Choroid plexus epithelial cell (primary cell): ENCODE data around the gene KIAA0825.
"Not testable (repeated sequence)": the region's sequence is repeated elsewhere in the genome, so short reads cannot be mapped to it uniquely, and the experiment has no call there.

Experiments used
- DNase-seq: peaks from one replicate; pipeline ENCODE4 v3.0.0-alpha.2; 2010; ENCODE audit warnings: low read depth
- H3K4me3 ChIP-seq: 2 replicates; pipeline ENCODE4 v1.5.1; 2011; ENCODE audit warnings: low read depth, mild to moderate bottlenecking, control low read depth, low read length, moderate library complexity
- TF ChIP-seq, protein P1 (sequence below): conservative IDR thresholded peaks from 2 replicates; pipeline ENCODE4 v1.5.1; 2011; ENCODE audit warnings: low read depth, mild to moderate bottlenecking, control low read depth, inconsistent platforms, low read length, moderate library complexity

Gene KIAA0825

DNA sequence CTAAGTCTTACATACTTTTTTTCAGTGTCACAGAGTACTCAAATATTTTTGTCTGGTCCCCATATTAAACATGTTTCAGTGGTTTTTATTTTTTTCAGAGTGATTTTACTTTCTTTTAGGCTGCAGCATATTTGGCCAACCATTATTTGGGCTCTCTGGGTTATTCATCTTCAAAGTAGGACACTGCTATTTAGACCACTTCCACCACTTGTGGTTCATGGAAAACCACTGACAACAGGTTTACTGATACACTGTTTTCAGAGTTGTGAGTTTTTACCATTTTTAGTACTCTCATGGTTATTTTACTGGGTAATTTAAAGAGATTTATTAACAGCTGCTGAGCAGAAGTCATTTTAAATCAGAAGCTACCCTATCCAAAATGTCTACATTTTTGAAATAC is 437.6 kb downstream of the KIAA0825 start:
- TF ChIP-seq, protein P1, sequence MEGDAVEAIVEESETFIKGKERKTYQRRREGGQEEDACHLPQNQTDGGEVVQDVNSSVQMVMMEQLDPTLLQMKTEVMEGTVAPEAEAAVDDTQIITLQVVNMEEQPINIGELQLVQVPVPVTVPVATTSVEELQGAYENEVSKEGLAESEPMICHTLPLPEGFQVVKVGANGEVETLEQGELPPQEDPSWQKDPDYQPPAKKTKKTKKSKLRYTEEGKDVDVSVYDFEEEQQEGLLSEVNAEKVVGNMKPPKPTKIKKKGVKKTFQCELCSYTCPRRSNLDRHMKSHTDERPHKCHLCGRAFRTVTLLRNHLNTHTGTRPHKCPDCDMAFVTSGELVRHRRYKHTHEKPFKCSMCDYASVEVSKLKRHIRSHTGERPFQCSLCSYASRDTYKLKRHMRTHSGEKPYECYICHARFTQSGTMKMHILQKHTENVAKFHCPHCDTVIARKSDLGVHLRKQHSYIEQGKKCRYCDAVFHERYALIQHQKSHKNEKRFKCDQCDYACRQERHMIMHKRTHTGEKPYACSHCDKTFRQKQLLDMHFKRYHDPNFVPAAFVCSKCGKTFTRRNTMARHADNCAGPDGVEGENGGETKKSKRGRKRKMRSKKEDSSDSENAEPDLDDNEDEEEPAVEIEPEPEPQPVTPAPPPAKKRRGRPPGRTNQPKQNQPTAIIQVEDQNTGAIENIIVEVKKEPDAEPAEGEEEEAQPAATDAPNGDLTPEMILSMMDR = no peak
- DNase-seq = no peak
- no peak overlapping the region for H3K4me3 ChIP-seq

GRCh38 chr5:94175912-94176311 is 442.5 kb downstream of the KIAA0825 start:
- TF ChIP-seq, protein P1 = no peak
- no peak overlapping the region for H3K4me3 ChIP-seq
- no peak for DNase-seq

GRCh38 chr5:94174748-94175411 is 443.5 kb downstream of the KIAA0825 start:
- no peak overlapping the region for H3K4me3 ChIP-seq
- TF ChIP-seq, protein P1 = no peak
- DNase-seq = peak; percentile 53

- H3K4me3 ChIP-seq = no peak overlapping the region
- no peak for DNase-seq
- TF ChIP-seq, protein P1 = no peak
Observed at GRCh38 chr5:94173100-94173499, 445.3 kb downstream of the KIAA0825 start.

- H3K4me3 ChIP-seq, DNase-seq: not testable (repeated sequence)
Observed at GRCh38 chr5:94171070-94171469, 447.3 kb downstream of the KIAA0825 start.

- DNase-seq, H3K4me3 ChIP-seq: not testable (repeated sequence)
Observed at GRCh38 chr5:94170158-94170557, 448.2 kb downstream of the KIAA0825 start.

GRCh38 chr5:94168151-94168550 is 450.3 kb downstream of the KIAA0825 start:
- DNase-seq = no peak
- TF ChIP-seq, protein P1 = no peak
- no peak overlapping the region for H3K4me3 ChIP-seq

DNA sequence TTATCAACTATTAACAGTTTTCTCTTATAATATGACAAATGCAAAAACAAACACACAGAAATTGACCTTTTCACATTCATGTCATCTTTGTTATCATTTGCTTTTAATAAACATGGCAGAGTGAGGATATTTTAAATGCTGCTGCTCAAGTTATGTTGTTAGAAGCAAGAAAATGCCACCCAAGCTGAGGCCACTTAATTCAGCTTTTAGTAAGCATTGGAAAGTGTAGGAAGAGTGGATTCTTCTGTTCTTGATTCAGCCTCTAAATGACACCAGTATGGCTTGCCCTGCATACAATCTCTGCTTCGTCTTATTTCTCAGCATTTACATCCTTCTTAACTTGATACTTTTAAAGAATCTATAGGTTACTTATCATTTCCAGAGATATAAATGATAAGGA is 456.6 kb downstream of the KIAA0825 start:
- TF ChIP-seq, protein P1 = no peak
- no peak for DNase-seq
- no peak overlapping the region for H3K4me3 ChIP-seq
